WERI-Rb-1 (cell line): ENCODE data around the gene RUVBL1.
"Not testable (repeated sequence)": the region's sequence is repeated elsewhere in the genome, so short reads cannot be mapped to it uniquely, and the experiment has no call there.

ENCODE experiments used
- DNase-seq: peaks from one replicate; pipeline ENCODE4 v3.0.0-alpha.2; 2020
- H3K27ac ChIP-seq: fragments of 250-450 bp; sonication (Bioruptor Pico); 2 replicates; pipeline ENCODE4 v1.5.1; 2020; ENCODE audit warnings: mild to moderate bottlenecking, moderate library complexity
- H3K27me3 ChIP-seq: fragments of 250-450 bp; sonication (Bioruptor Pico); 2 replicates; pipeline ENCODE4 v1.5.1; 2021; ENCODE audit warnings: mild to moderate bottlenecking, low read depth, moderate library complexity; ENCODE audit not compliant: insufficient read depth, severe bottlenecking
- H3K36me3 ChIP-seq: fragments of 250-450 bp; sonication (Bioruptor Pico); 2 replicates; pipeline ENCODE4 v1.5.1; 2020; ENCODE audit warnings: mild to moderate bottlenecking, moderate library complexity
- H3K4me3 ChIP-seq: 2 replicates; pipeline ENCODE4 v1.5.1; 2011; ENCODE audit warnings: low read depth, mild to moderate bottlenecking, control low read depth, low read length
- H3K9me3 ChIP-seq: fragments of 250-450 bp; sonication (Bioruptor Pico); 2 replicates; pipeline ENCODE4 v1.5.1; 2021; ENCODE audit warnings: mild to moderate bottlenecking, moderate library complexity; ENCODE audit not compliant: severe bottlenecking
- CTCF ChIP-seq: IDR thresholded peaks from 2 replicates; pipeline ENCODE4 v1.5.1; 2011; ENCODE audit warnings: low read depth, mild to moderate bottlenecking, control low read depth, inconsistent platforms, low read length

The RUVBL1 gene

GRCh38 chr3:128167646-128167972 lies 44.0 kb upstream of the RUVBL1 start:
- H3K4me3 ChIP-seq: no peak overlapping the region
- DNase-seq: no peak
- H3K36me3 ChIP-seq: no peaks in the 10 kb centered on the region
- no peak overlapping the region for H3K27ac ChIP-seq
- no peaks in the 10 kb centered on the region for H3K9me3 ChIP-seq
- H3K27me3 ChIP-seq: no peaks in the 10 kb centered on the region
- TF ChIP-seq CTCF: no peak

- no peak overlapping the region for H3K4me3 ChIP-seq
Measured at GRCh38 chr3:128166971-128167453, 43.4 kb upstream of the RUVBL1 start.

GRCh38 chr3:128163432-128163831 lies 39.8 kb upstream of the RUVBL1 start:
- no peak overlapping the region for H3K27ac ChIP-seq
- DNase-seq: no peak
- no peak overlapping the region for H3K4me3 ChIP-seq
- H3K27me3 ChIP-seq: no peaks in the 10 kb centered on the region
- no peaks in the 10 kb centered on the region for H3K36me3 ChIP-seq
- H3K9me3 ChIP-seq: no peaks in the 10 kb centered on the region
- TF ChIP-seq CTCF: no peak

More at GRCh38 chr3:128166971-128167453, 43.4 kb upstream of the RUVBL1 start:
- TF ChIP-seq CTCF: no peak
- Histone ChIP-seq H3K9me3 (no peaks in the 10 kb centered on the region), H3K27ac (no peak overlapping the region), H3K27me3 (no peaks in the 10 kb centered on the region), H3K36me3 (no peaks in the 10 kb centered on the region)
- DNase-seq: no peak

- H3K27ac ChIP-seq: no peak overlapping the region
- peaks cover 18% of the 10 kb centered on the region for H3K36me3 ChIP-seq
- H3K27me3 ChIP-seq: no peaks in the 10 kb centered on the region
- H3K4me3 ChIP-seq: no peak overlapping the region
- DNase-seq: no peak
- no peak for TF ChIP-seq CTCF
- no peaks in the 10 kb centered on the region for H3K9me3 ChIP-seq
Measured at GRCh38 chr3:128160661-128161060, 37.0 kb upstream of the RUVBL1 start.

- H3K4me3 ChIP-seq: no peak overlapping the region
- TF ChIP-seq CTCF: no peak
- no peak for DNase-seq
- no peaks in the 10 kb centered on the region for H3K27me3 ChIP-seq
- no peak overlapping the region for H3K27ac ChIP-seq
- peaks cover 27% of the 10 kb centered on the region for H3K36me3 ChIP-seq
- no peaks in the 10 kb centered on the region for H3K9me3 ChIP-seq
Measured at GRCh38 chr3:128155616-128156360, 32.2 kb upstream of the RUVBL1 start.

- H3K4me3 ChIP-seq: peak overlapping the region; percentile 81
- not testable (repeated sequence) for H3K27me3 ChIP-seq, H3K9me3 ChIP-seq, DNase-seq, H3K27ac ChIP-seq
- peaks cover 27% of the 10 kb centered on the region for H3K36me3 ChIP-seq
Measured at GRCh38 chr3:128154354-128154753, 30.7 kb upstream of the RUVBL1 start.
